K562 (cell line): ENCODE measurements around the gene ZNF467. TPM values are rescaled to one million over a fixed set of nuclear protein-coding genes. Genes with fewer than 3 reads are reported as not detected.
A peak's percentile ranks its signal among the peaks of the same experiment; 100 is the strongest.

ENCODE experiments used
- ATAC-seq: fragments of 200-7000 bp; cut with Tn5 transposase; 3 replicates; pipeline ENCODE4 v1.9.1; 2020; ENCODE audit warnings: moderate library complexity
- BruUV-seq: library from RNA; stranded (reverse); fragments of 400-500 nt; replicated peaks from 2 replicates; lab custom pipeline; 2021; lab: Mats Ljungman, UMichigan
- CTCF ChIA-PET: fragments of 300-600 bp; formaldehyde crosslinking; extraction: SDS; loops from one replicate; lab custom pipeline; 2021; ENCODE audit warnings: low intra/inter-chr PET ratio; lab: Yijun Ruan, JAX
- POLR2A ChIA-PET: fragments of 300-600, 350-650 bp; sonication (Branson Sonifier 250); formaldehyde crosslinking; extraction: SDS; loops from one replicate; lab custom pipeline; 2021; ENCODE audit warnings: antibody characterized with exemption, inconsistent platforms; lab: Yijun Ruan, JAX
- DNase-seq, 4 experiments: peaks; one replicate each; pipeline versions ENCODE4 v3.0.0 to v3.0.0-alpha.2; 2011 to 2018; ENCODE audit warnings: low spot score in 3 of 4, mixed read lengths in 3 of 4; ENCODE audit errors: extremely low read depth in 1 of 4
- FAIRE-seq: peaks from 2 replicates; lab custom pipeline; 2011; peaks lifted over from hg19 to GRCh38; lab: Jason Lieb, UNC
- H2AFZ ChIP-seq: 2 replicates; pipeline ENCODE4 v1.6.0; 2011; ENCODE audit warnings: low read depth, low read length, control low read depth, inconsistent platforms
- H3K27ac ChIP-seq: fragments of 200-600 bp; 3 replicates; pipeline ENCODE4 v1.8.0; 2011; ENCODE audit warnings: low read depth, mild to moderate bottlenecking, control low read depth, inconsistent platforms, low read length, moderate library complexity, mixed read lengths; ENCODE audit errors: extremely low read depth
- H3K27me3 ChIP-seq, 2 experiments: fragments of 300-600 bp in 1 of 2; 2 replicates in 1 of 2; 3 replicates in 1 of 2; pipeline versions ENCODE4 v1.6.0 to v1.8.0; 2011; ENCODE audit warnings: inconsistent platforms in 2 of 2, low read length in 2 of 2, mild to moderate bottlenecking in 1 of 2, mixed read lengths in 1 of 2, moderate library complexity in 1 of 2; ENCODE audit not compliant: control insufficient read depth in 2 of 2, insufficient read depth in 2 of 2
- H3K36me3 ChIP-seq: fragments of 300-600 bp; 3 replicates; pipeline ENCODE4 v1.8.0; 2011; ENCODE audit warnings: mild to moderate bottlenecking, low read length, inconsistent platforms; ENCODE audit not compliant: control insufficient read depth, insufficient read depth
- H3K4me1 ChIP-seq, 2 experiments: fragments of 200-600 bp in 1 of 2; replicated peaks in 1 of 2; 2 replicates in 1 of 2; 3 replicates in 1 of 2; pipeline versions ENCODE4 v1.5.1 to v1.8.0; 2011; ENCODE audit warnings: inconsistent platforms in 2 of 2, low read length in 2 of 2, mild to moderate bottlenecking in 1 of 2, mixed read lengths in 1 of 2, moderate library complexity in 1 of 2; ENCODE audit not compliant: control insufficient read depth in 2 of 2, insufficient read depth in 2 of 2
- H3K4me2 ChIP-seq: 2 replicates; pipeline ENCODE4 v1.6.1; 2011; ENCODE audit warnings: low read length, control low read depth, inconsistent platforms, mixed read lengths; ENCODE audit not compliant: insufficient read depth
- H3K4me3 ChIP-seq: fragments of 200-600 bp; sonication (generic), shearing (Covaris generic); 2 replicates; pipeline ENCODE4 v1.5.1; 2016; ENCODE audit warnings: control low read depth, inconsistent platforms
- H3K79me2 ChIP-seq: fragments of 200-600 bp; 3 replicates; pipeline ENCODE4 v1.8.0; 2011; ENCODE audit warnings: low read length, inconsistent platforms; ENCODE audit not compliant: control insufficient read depth, insufficient read depth
- H3K9ac ChIP-seq, 2 experiments: 2 replicates each; pipeline versions ENCODE4 v1.6.0 to v1.6.1; 2011; ENCODE audit warnings: low read depth in 2 of 2, low read length in 2 of 2, control low read depth in 1 of 2, inconsistent platforms in 1 of 2, mild to moderate bottlenecking in 1 of 2, mixed read lengths in 1 of 2; ENCODE audit not compliant: insufficient read depth in 1 of 2
- H3K9me1 ChIP-seq: one replicate; pipeline ENCODE4 v1.6.0; 2011; ENCODE audit warnings: inconsistent platforms, mild to moderate bottlenecking, low read length, moderate library complexity; ENCODE audit not compliant: control insufficient read depth, insufficient read depth
- H3K9me3 ChIP-seq: replicated peaks from 2 replicates; pipeline ENCODE4 v1.5.1; 2011; ENCODE audit warnings: low read depth, low read length, inconsistent platforms; ENCODE audit not compliant: control insufficient read depth, insufficient read depth
- H4K20me1 ChIP-seq: replicated peaks from 2 replicates; pipeline ENCODE4 v1.6.1; 2011; ENCODE audit warnings: low read length, inconsistent platforms, mixed read lengths; ENCODE audit not compliant: control insufficient read depth, insufficient read depth
- HDAC8 ChIP-seq: fragments of 450-650 bp; IDR thresholded peaks from 2 replicates; pipeline ENCODE4 v1.6.1; 2016; ENCODE audit warnings: mild to moderate bottlenecking, missing genetic modification characterization, moderate library complexity, missing compliant biosample characterization
- HMGN3 ChIP-seq: IDR thresholded peaks from 2 replicates; pipeline ENCODE4 v1.6.1; 2011; ENCODE audit warnings: borderline replicate concordance, low read depth, mild to moderate bottlenecking, mixed read lengths, low read length; ENCODE audit not compliant: insufficient read length; ENCODE audit errors: extremely low read depth
- KDM4B ChIP-seq, 2 experiments: fragments of 450-650 bp in 1 of 2; sonication (generic) in 1 of 2; IDR thresholded peaks; 2 replicates each; pipeline ENCODE4 v1.6.1; 2016 to 2017; ENCODE audit warnings: borderline replicate concordance in 2 of 2, antibody characterized with exemption in 1 of 2, low read depth in 1 of 2, mild to moderate bottlenecking in 1 of 2
- MAFF ChIP-seq: IDR thresholded peaks from 2 replicates; pipeline ENCODE4 v1.6.1; 2012; ENCODE audit warnings: low read length, improper control_type of control experiment
- NR2C2 ChIP-seq, 2 experiments: fragments of 200-800 bp in 1 of 2; sonication (Bioruptor generic) in 1 of 2; sonication (generic) in 1 of 2; formaldehyde crosslinking in 1 of 2; IDR thresholded peaks; 2 replicates each; pipeline versions ENCODE4 v1.6.1 to v1.8.0; 2016 to 2022; ENCODE audit warnings: mild to moderate bottlenecking in 1 of 2, missing compliant biosample characterization in 1 of 2, missing genetic modification characterization in 1 of 2, missing genetic modification reagents in 1 of 2
- NR2F6 ChIP-seq: fragments of 450-650 bp; formaldehyde crosslinking; IDR thresholded peaks from 2 replicates; pipeline ENCODE4 v1.4.0; 2020; ENCODE audit warnings: mild to moderate bottlenecking
- RFX7 ChIP-seq: fragments of 250-450 bp; sonication (Bioruptor Pico); IDR thresholded peaks from 2 replicates; pipeline ENCODE4 v1.5.1; 2021; ENCODE audit warnings: mild to moderate bottlenecking
- TEAD4 ChIP-seq, 2 experiments: sonication (generic) in 1 of 2; formaldehyde crosslinking in 1 of 2; IDR thresholded peaks; 2 replicates each; pipeline versions ENCODE4 v1.6.1 to v1.8.0; 2012 to 2022; ENCODE audit warnings: borderline replicate concordance in 1 of 2, inconsistent platforms in 1 of 2, low read length in 1 of 2, mild to moderate bottlenecking in 1 of 2, missing genetic modification reagents in 1 of 2
- ZNF232 ChIP-seq: sonication (generic); formaldehyde crosslinking; IDR thresholded peaks from 2 replicates; pipeline ENCODE4 v1.8.0; 2022; ENCODE audit warnings: mild to moderate bottlenecking, missing genetic modification reagents
- ZNF239 ChIP-seq: fragments of 250-450 bp; sonication (Bioruptor Pico); IDR thresholded peaks from 2 replicates; pipeline ENCODE4 v1.4.0; 2020; ENCODE audit warnings: mild to moderate bottlenecking
- ZNF24 ChIP-seq: fragments of 450-650 bp; IDR thresholded peaks from 2 replicates; pipeline ENCODE4 v1.6.1; 2016
- ZNF445 ChIP-seq: fragments of 250-450 bp; sonication (Bioruptor Pico); IDR thresholded peaks from 2 replicates; pipeline ENCODE4 v1.4.0; 2020; ENCODE audit warnings: low read depth, mild to moderate bottlenecking, moderate library complexity
- WGBS: fragments of 100-300 bp; shearing (Covaris generic); methylation state at CpG from one replicate; pipeline ENCODE4 v1.1.6; 2016; ENCODE audit warnings: low coverage, mixed read lengths; ENCODE audit not compliant: insufficient coverage; ENCODE audit errors: missing lambda C conversion rate; 5-methylcytosine and 5-hydroxymethylcytosine counted together
- in situ Hi-C: fragments of 300-500 bp; cut with MboI; formaldehyde crosslinking; loops from 4 replicates; pipeline ENCODE4 v1.15.0; 2018; ENCODE audit warnings: inconsistent platforms, mixed read lengths
- intact Hi-C: fragments of 100-400 bp; cut with micrococcal nuclease; formaldehyde crosslinking; loops from 2 replicates; pipeline ENCODE4 v1.14.2; 2022
- polyA plus RNA-seq, 8 experiments: library from polyadenylated mRNA; depleted of rRNA in 4 of 8; stranded (reverse) in 5 of 8; unstranded in 3 of 8; fragments of >200 nt; fragmentation: Nextera tagmentation in 2 of 8; fragmentation: Illumina TruSeq in 1 of 8; extraction: Ambion mirVana in 2 of 8; extraction: Trizol in 1 of 8; gene quantifications; 2 replicates each; pipeline versions ENCODE4 v1.2.1 to v1.2.3, GENCODE V29; 2011 to 2014; ENCODE audit warnings: inconsistent platforms in 1 of 8, missing spikeins in 1 of 8
- total RNA-seq, 7 experiments: library from RNA; depleted of rRNA in 6 of 7; stranded (reverse); fragments of >200 nt in 6 of 7; fragmentation: Illumina TruSeq in 2 of 7; extraction: Trizol in 2 of 7; gene quantifications; 2 replicates each; pipeline versions ENCODE4 v1.2.1 to v1.2.3, GENCODE V29; 2011 to 2021; ENCODE audit warnings: low replicate concordance in 1 of 7
- TF ChIP-seq, protein P1 (sequence below): sonication (generic); formaldehyde crosslinking; IDR thresholded peaks from 2 replicates; pipeline ENCODE4 v1.8.0; 2023; ENCODE audit warnings: mild to moderate bottlenecking, missing genetic modification reagents
- TF ChIP-seq, protein P2 (sequence below), 3 experiments: fragments of 200-800 bp in 1 of 3; sonication (Bioruptor generic) in 1 of 3; sonication (generic) in 1 of 3; formaldehyde crosslinking in 1 of 3; IDR thresholded peaks; 2 replicates each; pipeline versions ENCODE4 v1.6.1 to v1.8.0; 2016 to 2022; ENCODE audit warnings: mild to moderate bottlenecking in 2 of 3, missing compliant biosample characterization in 2 of 3, missing genetic modification characterization in 2 of 3, missing genetic modification reagents in 1 of 3

ZNF467 gene
- total and polyA plus RNA-seq, 9 of the 15 experiments (the other 6 are each of a cell fraction or from before 2014, with no cell fraction given) = 0.32 to 14.2 (median 1.7) TPM

GRCh38 chr7:149719050-149719899 is 54.1 kb downstream of the ZNF467 start (continued):
- TF ChIP-seq HDAC8 (0 out of 2 replicates have a peak, but pooled peaks have one; percentile 46), RFX7 (no peak), ZNF24 (peak; percentile 81), HMGN3 (peak; percentile 23)

GRCh38 chr7:149718730-149719049 is 54.7 kb downstream of the ZNF467 start:
- Histone ChIP-seq H3K4me1 (peaks cover 44 to 72% of the 10 kb centered on the region in 2 experiments), H3K27ac (peak overlapping the region; percentile 85), H3K36me3 (peaks cover 43% of the 10 kb centered on the region; the same call in 2 of the 3 replicates), H3K27me3 (no peaks in the 10 kb centered on the region), H3K4me2 (peak overlapping the region; percentile 80; the same call in 1 of the 2 replicates), H3K9me3 (no peaks in the 10 kb centered on the region), H3K79me2 (peaks cover 28% of the 10 kb centered on the region), H3K9ac (no peak overlapping the region), H3K4me3 (no peak overlapping the region), H2AFZ (no peak overlapping the region), H3K9me1 (peaks cover 3% of the 10 kb centered on the region), H4K20me1 (peaks cover 14% of the 10 kb centered on the region)
- BruUV-seq = no TSS peak
- DNase-seq (no peak), ATAC-seq (no peak), FAIRE-seq (no peak)
- POLR2A ChIA-PET = interaction anchor here (0.6 to 1.6 kb wide), 7 partner anchors 15 to 154 kb away, joined by 3 to 5 read pairs (median 3); no protein-coding TSS in a partner anchor
- intact Hi-C loops = no loop called here
- WGBS = 44% methylated on average over 6 of the region's 6 CpGs
- in situ Hi-C loops = no loop called here
- CTCF ChIA-PET = no interaction called here
- TF ChIP-seq ZNF232 (CRISPR knock-in tag) = no peak
- TF ChIP-seq, protein P1, sequence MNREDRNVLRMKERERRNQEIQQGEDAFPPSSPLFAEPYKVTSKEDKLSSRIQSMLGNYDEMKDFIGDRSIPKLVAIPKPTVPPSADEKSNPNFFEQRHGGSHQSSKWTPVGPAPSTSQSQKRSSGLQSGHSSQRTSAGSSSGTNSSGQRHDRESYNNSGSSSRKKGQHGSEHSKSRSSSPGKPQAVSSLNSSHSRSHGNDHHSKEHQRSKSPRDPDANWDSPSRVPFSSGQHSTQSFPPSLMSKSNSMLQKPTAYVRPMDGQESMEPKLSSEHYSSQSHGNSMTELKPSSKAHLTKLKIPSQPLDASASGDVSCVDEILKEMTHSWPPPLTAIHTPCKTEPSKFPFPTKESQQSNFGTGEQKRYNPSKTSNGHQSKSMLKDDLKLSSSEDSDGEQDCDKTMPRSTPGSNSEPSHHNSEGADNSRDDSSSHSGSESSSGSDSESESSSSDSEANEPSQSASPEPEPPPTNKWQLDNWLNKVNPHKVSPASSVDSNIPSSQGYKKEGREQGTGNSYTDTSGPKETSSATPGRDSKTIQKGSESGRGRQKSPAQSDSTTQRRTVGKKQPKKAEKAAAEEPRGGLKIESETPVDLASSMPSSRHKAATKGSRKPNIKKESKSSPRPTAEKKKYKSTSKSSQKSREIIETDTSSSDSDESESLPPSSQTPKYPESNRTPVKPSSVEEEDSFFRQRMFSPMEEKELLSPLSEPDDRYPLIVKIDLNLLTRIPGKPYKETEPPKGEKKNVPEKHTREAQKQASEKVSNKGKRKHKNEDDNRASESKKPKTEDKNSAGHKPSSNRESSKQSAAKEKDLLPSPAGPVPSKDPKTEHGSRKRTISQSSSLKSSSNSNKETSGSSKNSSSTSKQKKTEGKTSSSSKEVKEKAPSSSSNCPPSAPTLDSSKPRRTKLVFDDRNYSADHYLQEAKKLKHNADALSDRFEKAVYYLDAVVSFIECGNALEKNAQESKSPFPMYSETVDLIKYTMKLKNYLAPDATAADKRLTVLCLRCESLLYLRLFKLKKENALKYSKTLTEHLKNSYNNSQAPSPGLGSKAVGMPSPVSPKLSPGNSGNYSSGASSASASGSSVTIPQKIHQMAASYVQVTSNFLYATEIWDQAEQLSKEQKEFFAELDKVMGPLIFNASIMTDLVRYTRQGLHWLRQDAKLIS (CRISPR knock-in tag) = peak; percentile 67; the same call in 1 of the 2 replicates
- no peak for TF ChIP-seq ZNF239 (CRISPR knock-in tag)
- TF ChIP-seq ZNF24 = no peak
- TF ChIP-seq TEAD4 (IDR thresholded peaks at IDR 0.05; ENCODE audit: low read length) = no peak
- TF ChIP-seq TEAD4 (CRISPR knock-in tag; IDR thresholded peaks at IDR 0.05; ENCODE audit: borderline replicate concordance) = no peak
- TF ChIP-seq MAFF = no peak
- TF ChIP-seq ZNF445 = 0 out of 2 replicates have a peak, but pooled peaks have one; percentile 33
- TF ChIP-seq NR2C2 (CRISPR knock-in tag; IDR thresholded peaks at IDR 0.05) = peak; percentile 71; the same call in 1 of the 2 replicates
- TF ChIP-seq NR2C2 (tag; IDR thresholded peaks at IDR 0.05) = no peak
- TF ChIP-seq, protein P2, sequence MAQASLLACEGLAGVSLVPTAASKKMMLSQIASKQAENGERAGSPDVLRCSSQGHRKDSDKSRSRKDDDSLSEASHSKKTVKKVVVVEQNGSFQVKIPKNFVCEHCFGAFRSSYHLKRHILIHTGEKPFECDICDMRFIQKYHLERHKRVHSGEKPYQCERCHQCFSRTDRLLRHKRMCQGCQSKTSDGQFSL (CRISPR knock-in tag; IDR thresholded peaks at IDR 0.05) = no peak
- TF ChIP-seq, protein P2 (tag; IDR thresholded peaks at IDR 0.05) = no peak
- TF ChIP-seq NR2F6 (CRISPR knock-in tag) = no peak
- no peak for TF ChIP-seq KDM4B (IDR thresholded peaks at IDR 0.05; ENCODE audit: borderline replicate concordance in 2 of 2, low read depth in 1 of 2)
